HCT116 (cell line): ENCODE measurements around the gene MAFG.

ENCODE experiments used
- EGR1 ChIP-seq: IDR thresholded peaks from 2 replicates; pipeline ENCODE4 v1.6.1; 2012; ENCODE audit warnings: low read depth
- ELF1 ChIP-seq: IDR thresholded peaks from 2 replicates; pipeline ENCODE4 v1.6.1; 2012; ENCODE audit warnings: low read depth, borderline replicate concordance
- EZH2 ChIP-seq: fragments of 200-600 bp; sonication (generic); IDR thresholded peaks from 2 replicates; pipeline ENCODE4 v1.6.1; 2017; ENCODE audit warnings: antibody characterized with exemption, mixed run types
- EZH2phosphoT487 ChIP-seq: fragments of 200-600 bp; IDR thresholded peaks from 2 replicates; pipeline ENCODE4 v1.6.1; 2018; ENCODE audit warnings: antibody characterized with exemption, borderline replicate concordance
- JUND ChIP-seq: IDR thresholded peaks from 2 replicates; pipeline ENCODE4 v1.6.1; 2012
- POLR2A ChIP-seq: IDR thresholded peaks from 2 replicates; pipeline ENCODE4 v1.7.0; 2011; ENCODE audit warnings: borderline replicate concordance; ENCODE audit not compliant: insufficient read depth, insufficient read length; ENCODE audit errors: extremely low read depth
- POLR2AphosphoS5 ChIP-seq: IDR thresholded peaks from 2 replicates; pipeline ENCODE4 v1.6.1; 2011; ENCODE audit warnings: mild to moderate bottlenecking, low read depth, low read length, moderate library complexity
- REST ChIP-seq: IDR thresholded peaks from 2 replicates; pipeline ENCODE4 v1.6.1; 2012; ENCODE audit warnings: low read depth
- YY1 ChIP-seq: IDR thresholded peaks from 2 replicates; pipeline ENCODE4 v1.6.1; 2011; ENCODE audit warnings: low read length, low read depth, moderate library complexity, mild to moderate bottlenecking; ENCODE audit not compliant: insufficient replicate concordance; ENCODE audit errors: extremely low read depth
- TF ChIP-seq, protein P1 (sequence below), 3 experiments: fragments of 200-600 bp in 1 of 3; sonication (generic) in 1 of 3; IDR thresholded peaks in 2 of 3; conservative IDR thresholded peaks in 1 of 3; 2 replicates each; pipeline ENCODE4 v1.5.1; 2012 to 2017; ENCODE audit warnings: low read depth in 2 of 3, low read length in 2 of 3, antibody characterized with exemption in 1 of 3, borderline replicate concordance in 1 of 3, control low read depth in 1 of 3, mild to moderate bottlenecking in 1 of 3, mixed read lengths in 1 of 3, mixed run types in 1 of 3, moderate library complexity in 1 of 3; ENCODE audit not compliant: insufficient read depth in 1 of 3
- TF ChIP-seq, protein P2 (sequence below): IDR thresholded peaks from 2 replicates; pipeline ENCODE4 v1.6.1; 2012

DNA sequence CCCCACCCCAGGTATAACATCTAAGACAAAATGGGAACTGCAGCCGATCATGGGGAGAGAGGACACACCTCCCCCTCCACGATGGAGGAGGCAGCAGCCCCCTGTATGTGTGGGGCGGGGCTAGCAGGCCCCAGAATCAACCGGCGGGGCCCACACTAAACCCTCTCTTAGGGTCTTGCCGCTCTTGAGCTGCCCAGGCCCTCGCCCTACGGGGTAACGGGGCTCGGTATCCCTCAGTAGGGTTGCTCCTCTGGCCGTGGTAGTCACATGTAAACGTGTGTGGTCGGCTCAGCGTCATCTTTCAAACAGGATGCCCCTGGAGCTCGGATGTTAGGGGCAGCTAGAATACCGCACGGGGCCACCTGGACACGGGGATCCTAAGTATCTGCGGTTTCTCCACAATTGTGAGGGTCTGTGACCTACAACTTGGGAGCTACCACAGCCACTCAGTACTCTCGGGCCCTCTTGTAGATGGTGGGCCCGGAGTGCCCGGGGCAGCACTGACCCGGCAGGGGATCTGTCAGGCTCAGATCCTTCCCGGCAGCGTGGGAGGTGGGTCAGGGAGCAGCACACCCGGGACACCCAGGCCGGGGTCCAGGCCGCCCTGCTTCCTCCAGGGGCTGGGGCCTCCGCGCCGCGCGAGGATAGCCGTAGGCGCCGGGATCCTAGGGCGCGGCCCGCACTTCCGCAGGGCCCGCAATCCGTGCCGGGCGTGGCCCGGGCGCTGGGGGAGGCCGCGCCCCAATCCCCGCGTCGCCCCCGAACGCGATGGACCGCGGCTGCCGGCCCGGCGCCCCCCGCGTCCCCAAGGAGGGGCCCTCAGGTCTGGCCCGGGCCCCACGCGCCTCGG, 57.2 kb downstream of the MAFG start:
- TF ChIP-seq, protein P1, sequence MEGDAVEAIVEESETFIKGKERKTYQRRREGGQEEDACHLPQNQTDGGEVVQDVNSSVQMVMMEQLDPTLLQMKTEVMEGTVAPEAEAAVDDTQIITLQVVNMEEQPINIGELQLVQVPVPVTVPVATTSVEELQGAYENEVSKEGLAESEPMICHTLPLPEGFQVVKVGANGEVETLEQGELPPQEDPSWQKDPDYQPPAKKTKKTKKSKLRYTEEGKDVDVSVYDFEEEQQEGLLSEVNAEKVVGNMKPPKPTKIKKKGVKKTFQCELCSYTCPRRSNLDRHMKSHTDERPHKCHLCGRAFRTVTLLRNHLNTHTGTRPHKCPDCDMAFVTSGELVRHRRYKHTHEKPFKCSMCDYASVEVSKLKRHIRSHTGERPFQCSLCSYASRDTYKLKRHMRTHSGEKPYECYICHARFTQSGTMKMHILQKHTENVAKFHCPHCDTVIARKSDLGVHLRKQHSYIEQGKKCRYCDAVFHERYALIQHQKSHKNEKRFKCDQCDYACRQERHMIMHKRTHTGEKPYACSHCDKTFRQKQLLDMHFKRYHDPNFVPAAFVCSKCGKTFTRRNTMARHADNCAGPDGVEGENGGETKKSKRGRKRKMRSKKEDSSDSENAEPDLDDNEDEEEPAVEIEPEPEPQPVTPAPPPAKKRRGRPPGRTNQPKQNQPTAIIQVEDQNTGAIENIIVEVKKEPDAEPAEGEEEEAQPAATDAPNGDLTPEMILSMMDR (IDR thresholded peaks at IDR 0.05 in 2 of 3, conservative IDR thresholded peaks at IDR 0.05 in 1 of 3; ENCODE audit: borderline replicate concordance in 1 of 3, insufficient read depth in 1 of 3, low read depth in 2 of 3, low read length in 2 of 3), result no peak
- TF ChIP-seq, protein P2, sequence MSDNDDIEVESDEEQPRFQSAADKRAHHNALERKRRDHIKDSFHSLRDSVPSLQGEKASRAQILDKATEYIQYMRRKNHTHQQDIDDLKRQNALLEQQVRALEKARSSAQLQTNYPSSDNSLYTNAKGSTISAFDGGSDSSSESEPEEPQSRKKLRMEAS, result no peak
- TF ChIP-seq EZH2phosphoT487 (no peak), POLR2A (no peak), POLR2AphosphoS5 (peak; percentile 5; the same call in 1 of the 2 replicates), EGR1 (no peak), ELF1 (no peak), JUND (no peak), YY1 (no peak), REST (no peak), EZH2 (no peak)
